ENCODE measurements around the gene SHC3. TPM values are rescaled to one million over a fixed set of nuclear protein-coding genes. Genes with fewer than 3 reads are reported as not detected.
"Not testable (repeated sequence)": the region's sequence is repeated elsewhere in the genome, so short reads cannot be mapped to it uniquely, and the experiment has no call there.

The SHC3 gene
- total RNA-seq, 2 experiments from 2014 or later = not detected

- ATAC-seq (ENCODE audit: poor library complexity) (no peak), DNase-seq (no peak)
- H3K9me3 Mint-ChIP-seq = no peaks in the 10 kb centered on the region
- no peak for TF ChIP-seq CTCF (IDR thresholded peaks at IDR 0.05)
- no peak overlapping the region for H3K4me3 Mint-ChIP-seq
- intact Hi-C loops (cut with DNase I, micrococcal nuclease) = no loop called here
- POLR2A ChIA-PET = no interaction called here
- CTCF ChIA-PET = no interaction called here
- H3K4me3 ChIP-seq (ENCODE audit: low read length) = no peak overlapping the region
- peaks cover 20% of the 10 kb centered on the region for H3K27me3 Mint-ChIP-seq
- H3K27ac Mint-ChIP-seq = no peak overlapping the region
- peaks cover 0 to 3% of the 10 kb centered on the region in 2 experiments for H3K27me3 ChIP-seq (ENCODE audit: control insufficient read depth in 1 of 2, insufficient read depth in 2 of 2, low read length in 2 of 2)
- no peak overlapping the region for H3K27ac ChIP-seq (ENCODE audit: low read depth in 1 of 2, low read length in 2 of 2)
- H3K4me1 ChIP-seq (ENCODE audit: insufficient read depth, low read length) = no peaks in the 10 kb centered on the region
- H3K9me3 ChIP-seq (ENCODE audit: control insufficient read depth in 1 of 2, insufficient read depth in 1 of 2, low read length in 2 of 2) = peaks cover 0 to 4% of the 10 kb centered on the region in 2 experiments
- H3K36me3 Mint-ChIP-seq (ENCODE audit: low read depth) = no peaks in the 10 kb centered on the region
- H3K36me3 ChIP-seq (ENCODE audit: insufficient read depth, low read length) = no peaks in the 10 kb centered on the region
- no peaks in the 10 kb centered on the region for H3K4me1 Mint-ChIP-seq (ENCODE audit: low read depth)
Observed at GRCh38 chr9:89213396-89213880, 34.8 kb upstream of the SHC3 start.

- no peak for TF ChIP-seq CTCF (IDR thresholded peaks at IDR 0.05)
- Histone ChIP-seq H3K27ac (ENCODE audit: low read depth in 1 of 2, low read length in 2 of 2) (no peak overlapping the region), H3K27me3 (ENCODE audit: control insufficient read depth in 1 of 2, insufficient read depth in 2 of 2, low read length in 2 of 2) (peaks cover 0 to 3% of the 10 kb centered on the region in 2 experiments), H3K4me3 (ENCODE audit: low read length) (no peak overlapping the region), H3K9me3 (ENCODE audit: control insufficient read depth in 1 of 2, insufficient read depth in 1 of 2, low read length in 2 of 2) (peaks cover 0 to 4% of the 10 kb centered on the region in 2 experiments), H3K4me1 (ENCODE audit: insufficient read depth, low read length) (no peaks in the 10 kb centered on the region), H3K36me3 (ENCODE audit: insufficient read depth, low read length) (no peaks in the 10 kb centered on the region)
- ATAC-seq (ENCODE audit: poor library complexity) (no peak), DNase-seq (no peak)
- Mint-ChIP-seq H3K9me3 (no peaks in the 10 kb centered on the region), H3K27ac (no peak overlapping the region), H3K36me3 (ENCODE audit: low read depth) (no peaks in the 10 kb centered on the region), H3K4me1 (ENCODE audit: low read depth) (no peaks in the 10 kb centered on the region), H3K4me3 (no peak overlapping the region), H3K27me3 (peaks cover 20% of the 10 kb centered on the region)
- intact Hi-C loops (cut with DNase I, micrococcal nuclease) = no loop called here
- ChIA-PET CTCF (no interaction called here), POLR2A (no interaction called here)
Observed at GRCh38 chr9:89212171-89212570, 33.6 kb upstream of the SHC3 start.

- H3K27ac Mint-ChIP-seq; H3K36me3 Mint-ChIP-seq (ENCODE audit: low read depth); H3K36me3 ChIP-seq (ENCODE audit: insufficient read depth, low read length); H3K4me3 ChIP-seq (ENCODE audit: low read length); ATAC-seq (ENCODE audit: poor library complexity); H3K4me1 Mint-ChIP-seq (ENCODE audit: low read depth); H3K4me3 Mint-ChIP-seq; H3K27ac ChIP-seq (ENCODE audit: low read depth in 1 of 2, low read length in 2 of 2); CTCF ChIA-PET; DNase-seq; H3K9me3 Mint-ChIP-seq; H3K4me1 ChIP-seq (ENCODE audit: insufficient read depth, low read length); H3K27me3 ChIP-seq (ENCODE audit: control insufficient read depth in 1 of 2, insufficient read depth in 2 of 2, low read length in 2 of 2); intact Hi-C loops (cut with DNase I, micrococcal nuclease); H3K9me3 ChIP-seq (ENCODE audit: control insufficient read depth in 1 of 2, insufficient read depth in 1 of 2, low read length in 2 of 2); POLR2A ChIA-PET: not testable (repeated sequence)
- peaks cover 13% of the 10 kb centered on the region for H3K27me3 Mint-ChIP-seq
Observed at GRCh38 chr9:89209311-89209710, 30.7 kb upstream of the SHC3 start.

- ChIA-PET POLR2A (no interaction called here), CTCF (no interaction called here)
- H3K4me1 ChIP-seq (ENCODE audit: insufficient read depth, low read length) = no peaks in the 10 kb centered on the region
- H3K27ac ChIP-seq (ENCODE audit: low read depth in 1 of 2, low read length in 2 of 2) = no peak overlapping the region
- H3K27me3 Mint-ChIP-seq = peaks cover 6% of the 10 kb centered on the region
- H3K9me3 ChIP-seq (ENCODE audit: control insufficient read depth in 1 of 2, insufficient read depth in 1 of 2, low read length in 2 of 2) = peaks cover 0 to 4% of the 10 kb centered on the region in 2 experiments
- no peaks in the 10 kb centered on the region for H3K36me3 ChIP-seq (ENCODE audit: insufficient read depth, low read length)
- no peaks in the 10 kb centered on the region for H3K4me1 Mint-ChIP-seq (ENCODE audit: low read depth)
- H3K36me3 Mint-ChIP-seq (ENCODE audit: low read depth) = no peaks in the 10 kb centered on the region
- no peaks in the 10 kb centered on the region for H3K9me3 Mint-ChIP-seq
- ATAC-seq (ENCODE audit: poor library complexity) (no peak), DNase-seq (no peak)
- H3K4me3 ChIP-seq (ENCODE audit: low read length) = no peak overlapping the region
- no peaks in the 10 kb centered on the region for H3K27me3 ChIP-seq (ENCODE audit: control insufficient read depth in 1 of 2, insufficient read depth in 2 of 2, low read length in 2 of 2)
- no peak for TF ChIP-seq CTCF (IDR thresholded peaks at IDR 0.05)
- intact Hi-C loops (cut with DNase I, micrococcal nuclease) = no loop called here
- H3K4me3 Mint-ChIP-seq = no peak overlapping the region
- no peak overlapping the region for H3K27ac Mint-ChIP-seq
Observed at GRCh38 chr9:89207026-89207425, 28.4 kb upstream of the SHC3 start.

Measured in CD4-positive, alpha-beta T cell (primary cell).